ENCODE data around the gene DMXL2.
"Not testable (repeated sequence)": the region's sequence is repeated elsewhere in the genome, so short reads cannot be mapped to it uniquely, and the experiment has no call there.

Gene DMXL2

GRCh38 chr15:51623386-51623938, 891 bp upstream of the DMXL2 start:
- DNase-seq = peak; percentile 77

- peak; percentile 68 for DNase-seq
Observed at GRCh38 chr15:51621936-51622603, 501 bp downstream of the DMXL2 start.

- DNase-seq = no peak
Observed at GRCh38 chr15:51621155-51621765, 1.3 kb downstream of the DMXL2 start.

GRCh38 chr15:51620641-51621040, 1.9 kb downstream of the DMXL2 start:
- DNase-seq = no peak

- no peak for DNase-seq
Observed at GRCh38 chr15:51620122-51620521, 2.4 kb downstream of the DMXL2 start.

GRCh38 chr15:51619331-51620035, 3.1 kb downstream of the DMXL2 start:
- DNase-seq = peak; percentile 42

GRCh38 chr15:51617886-51618285, 4.7 kb downstream of the DMXL2 start:
- no peak for DNase-seq

- no peak for DNase-seq
Observed at GRCh38 chr15:51613951-51614350, 8.6 kb downstream of the DMXL2 start.

GRCh38 chr15:51612669-51613068, 9.9 kb downstream of the DMXL2 start:
- not testable (repeated sequence) for DNase-seq

GRCh38 chr15:51603462-51603948, 19.1 kb downstream of the DMXL2 start:
- not testable (repeated sequence) for DNase-seq

GRCh38 chr15:51603002-51603401, 19.6 kb downstream of the DMXL2 start:
- DNase-seq = no peak

- DNase-seq = no peak
Observed at GRCh38 chr15:51602484-51602883, 20.1 kb downstream of the DMXL2 start.

- no peak for DNase-seq
Observed at GRCh38 chr15:51601801-51602200, 20.8 kb downstream of the DMXL2 start.

GRCh38 chr15:51600114-51600513, 22.5 kb downstream of the DMXL2 start:
- DNase-seq = no peak

- DNase-seq = peak; percentile 87
Observed at GRCh38 chr15:51589881-51590568, 32.5 kb downstream of the DMXL2 start.

GRCh38 chr15:51588966-51589365, 33.6 kb downstream of the DMXL2 start:
- peak; percentile 45 for DNase-seq

GRCh38 chr15:51585986-51586385, 36.6 kb downstream of the DMXL2 start:
- peak; percentile 94 for DNase-seq

- no peak for DNase-seq
Observed at GRCh38 chr15:51580982-51581381, 41.6 kb downstream of the DMXL2 start.

- DNase-seq = peak; percentile 59
Observed at GRCh38 chr15:51580385-51580784, 42.2 kb downstream of the DMXL2 start.

GRCh38 chr15:51579012-51579411, 43.6 kb downstream of the DMXL2 start:
- DNase-seq = no peak

- no peak for DNase-seq
Observed at GRCh38 chr15:51577636-51578304, 44.8 kb downstream of the DMXL2 start.

- DNase-seq = peak; percentile 83
Observed at GRCh38 chr15:51576911-51577500, 45.6 kb downstream of the DMXL2 start.
